ENCODE data around the gene PRPH2.
"Not testable (repeated sequence)": the region's sequence is repeated elsewhere in the genome, so short reads cannot be mapped to it uniquely, and the experiment has no call there.

Gene PRPH2

GRCh38 chr6:42696526-42697267 lies 25.7 kb downstream of the PRPH2 start:
- no peak for DNase-seq

DNA sequence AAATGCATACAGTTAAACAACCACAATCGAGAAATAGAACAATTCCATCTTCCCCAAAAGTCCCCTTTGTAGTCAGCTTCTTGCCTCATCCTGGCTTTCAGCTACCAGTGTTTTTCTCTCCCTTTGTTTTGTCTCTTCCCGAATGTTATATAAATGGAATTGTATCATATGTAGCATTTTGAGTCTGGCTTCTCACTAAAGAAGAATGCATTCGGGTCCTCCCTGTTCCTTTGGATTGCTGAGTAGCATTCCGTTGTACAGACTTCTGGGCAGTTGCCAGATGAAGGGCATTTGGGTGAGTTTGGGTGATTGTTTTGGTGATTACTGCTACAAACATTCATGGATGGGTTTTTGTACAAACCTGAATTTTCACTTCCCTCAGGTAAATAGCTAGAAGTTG lies 27.8 kb downstream of the PRPH2 start:
- no peak for DNase-seq

GRCh38 chr6:42693725-42694323 lies 28.6 kb downstream of the PRPH2 start:
- no peak for DNase-seq

DNA sequence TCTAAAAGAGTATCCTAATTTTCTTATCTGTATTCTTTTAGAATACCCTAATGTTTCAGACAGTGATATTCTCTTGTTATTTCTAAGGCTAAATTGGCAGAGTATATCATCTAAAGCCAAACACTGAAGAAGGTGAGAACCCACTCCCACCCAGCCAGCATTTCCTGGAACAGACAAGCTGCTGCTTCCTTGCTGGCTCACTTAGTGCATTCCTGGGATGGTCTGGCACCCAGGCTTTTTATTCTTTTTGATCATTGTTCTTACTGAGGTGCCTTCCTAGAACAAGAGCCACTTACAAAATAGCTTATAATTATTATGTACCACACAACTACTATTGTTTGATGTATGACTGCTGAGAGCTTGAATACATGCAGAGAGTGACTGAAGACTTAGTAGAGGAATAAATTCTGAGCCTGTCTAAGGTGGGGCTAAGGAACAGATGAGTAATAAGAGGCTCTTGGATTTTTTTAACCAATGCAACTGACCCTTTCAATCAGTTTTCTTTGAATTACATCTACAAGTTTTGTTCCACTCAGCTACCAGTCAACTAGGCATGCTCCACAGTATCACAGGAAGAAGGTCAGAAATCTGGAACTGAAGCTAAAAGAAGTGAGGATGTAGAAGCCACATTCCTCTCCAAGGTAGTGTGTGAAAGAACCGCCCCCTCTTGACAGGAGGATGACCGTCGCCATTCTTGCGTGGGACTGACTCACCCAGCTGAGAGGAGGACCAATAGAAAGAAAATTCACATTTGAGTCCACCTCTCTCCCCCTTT lies 30.1 kb downstream of the PRPH2 start:
- no peak for DNase-seq

- no peak for DNase-seq
Observed at GRCh38 chr6:42690872-42691271, 31.5 kb downstream of the PRPH2 start.

DNA sequence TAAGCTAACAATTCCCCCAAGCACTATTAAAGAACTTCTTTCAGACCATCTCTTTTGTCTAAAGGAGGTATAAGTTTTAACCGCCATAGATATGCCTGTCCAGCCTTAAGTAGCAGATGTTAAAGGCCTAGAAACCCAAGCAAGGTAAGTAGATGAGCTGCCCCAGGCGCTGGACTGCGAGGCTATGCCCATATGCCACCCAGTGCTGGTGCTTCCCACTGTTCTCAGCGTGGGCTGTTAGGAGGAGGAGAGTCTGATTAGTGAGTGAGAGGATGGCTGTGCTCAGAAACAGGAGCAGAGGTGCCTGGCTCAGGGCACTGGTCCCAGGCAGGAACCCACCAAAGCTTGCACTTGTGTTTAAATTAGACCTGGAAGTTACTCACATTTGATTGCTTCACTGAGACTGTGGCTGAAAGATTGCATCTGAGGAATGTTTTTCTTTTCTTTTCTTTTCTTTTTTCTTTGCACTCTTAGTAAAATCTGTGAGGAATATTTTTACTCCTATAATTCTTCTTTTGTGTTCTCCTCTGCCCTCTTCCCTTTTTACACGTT lies 32.2 kb downstream of the PRPH2 start:
- no peak for DNase-seq

- DNase-seq = no peak
Observed at GRCh38 chr6:42689371-42689770, 33.0 kb downstream of the PRPH2 start.

DNA sequence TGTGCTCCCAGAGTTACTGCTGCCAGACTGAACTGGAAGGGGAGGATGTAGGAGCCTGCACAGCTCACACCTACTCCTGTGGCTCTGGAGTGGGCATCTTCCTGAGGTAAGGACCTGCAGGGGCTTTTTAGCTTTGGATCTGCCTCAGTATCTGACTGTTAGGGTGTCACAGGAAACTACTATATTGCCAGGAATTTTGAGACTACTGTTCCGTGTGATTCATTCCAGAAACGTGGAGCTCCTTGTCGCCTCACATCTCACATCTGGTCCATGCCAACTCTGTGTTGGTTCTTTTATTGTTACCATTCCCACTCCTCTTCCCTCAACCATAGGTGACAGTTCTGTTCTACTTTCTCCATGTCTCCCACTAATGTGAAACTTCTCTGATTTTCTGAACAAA lies 34.1 kb downstream of the PRPH2 start:
- DNase-seq = no peak

DNA sequence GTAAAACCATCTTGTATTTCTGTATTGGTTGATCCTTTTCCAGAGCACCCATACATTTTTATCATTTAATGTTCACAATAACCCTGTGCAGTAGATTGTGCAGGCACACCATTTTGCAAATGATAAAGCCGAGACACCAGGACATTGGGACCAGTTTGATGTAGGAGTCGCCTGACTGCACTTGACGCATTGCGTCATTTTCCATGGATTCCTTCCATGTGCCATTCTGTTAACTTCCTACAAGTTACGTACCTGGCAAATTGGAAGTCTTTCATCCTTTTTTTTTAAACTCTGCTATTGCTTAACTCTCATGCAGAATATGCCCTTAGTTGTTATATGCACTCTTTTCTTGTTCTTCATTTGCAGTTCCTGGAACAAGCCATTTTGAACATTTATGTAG lies 43.0 kb downstream of the PRPH2 start:
- no peak for DNase-seq

GRCh38 chr6:42674780-42675179 lies 47.6 kb downstream of the PRPH2 start:
- no peak for DNase-seq

DNA sequence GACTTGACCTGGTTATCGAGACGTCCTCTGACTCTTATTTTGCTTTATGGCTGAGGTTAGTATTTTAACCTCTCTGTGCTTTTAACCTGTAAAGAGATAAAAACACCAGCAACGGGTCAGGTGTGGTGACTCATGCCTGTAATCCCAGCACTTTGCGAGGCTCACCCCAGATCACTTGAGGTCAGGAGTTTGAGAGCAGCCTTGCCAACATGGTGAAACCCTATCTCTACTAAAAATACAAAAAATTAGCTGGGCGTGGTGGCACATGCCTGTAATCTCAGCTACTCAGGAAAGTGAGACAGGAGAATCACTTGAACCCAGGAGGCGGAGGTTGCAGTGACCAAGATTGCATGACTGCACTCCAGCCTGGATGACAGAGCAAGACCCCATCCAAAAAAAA lies 48.0 kb downstream of the PRPH2 start:
- not testable (repeated sequence) for DNase-seq

DNA sequence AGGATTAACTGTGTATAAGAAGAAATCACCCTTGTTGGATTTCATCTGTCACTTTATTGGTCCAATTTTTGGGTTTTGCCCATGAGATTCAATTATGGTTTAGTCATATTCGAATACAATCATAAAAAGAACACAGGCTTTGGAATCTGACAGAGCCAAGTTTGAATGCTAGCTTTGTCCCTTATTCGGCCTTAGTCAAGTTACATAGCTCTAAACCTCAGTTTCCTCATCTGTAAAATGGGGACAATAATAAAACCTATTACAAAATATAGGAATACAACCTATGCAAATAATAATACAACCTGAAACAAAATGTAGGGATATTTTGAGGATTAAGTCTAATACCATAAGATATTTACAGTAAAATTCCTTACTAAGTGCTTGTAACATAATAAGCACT lies 57.7 kb downstream of the PRPH2 start:
- no peak for DNase-seq

GRCh38 chr6:42661540-42662153 lies 60.8 kb downstream of the PRPH2 start:
- DNase-seq = peak; percentile 56

- DNase-seq = no peak
Observed at GRCh38 chr6:42659806-42660205, 62.6 kb downstream of the PRPH2 start.

GRCh38 chr6:42653851-42654250 lies 68.5 kb downstream of the PRPH2 start:
- DNase-seq = no peak

DNA sequence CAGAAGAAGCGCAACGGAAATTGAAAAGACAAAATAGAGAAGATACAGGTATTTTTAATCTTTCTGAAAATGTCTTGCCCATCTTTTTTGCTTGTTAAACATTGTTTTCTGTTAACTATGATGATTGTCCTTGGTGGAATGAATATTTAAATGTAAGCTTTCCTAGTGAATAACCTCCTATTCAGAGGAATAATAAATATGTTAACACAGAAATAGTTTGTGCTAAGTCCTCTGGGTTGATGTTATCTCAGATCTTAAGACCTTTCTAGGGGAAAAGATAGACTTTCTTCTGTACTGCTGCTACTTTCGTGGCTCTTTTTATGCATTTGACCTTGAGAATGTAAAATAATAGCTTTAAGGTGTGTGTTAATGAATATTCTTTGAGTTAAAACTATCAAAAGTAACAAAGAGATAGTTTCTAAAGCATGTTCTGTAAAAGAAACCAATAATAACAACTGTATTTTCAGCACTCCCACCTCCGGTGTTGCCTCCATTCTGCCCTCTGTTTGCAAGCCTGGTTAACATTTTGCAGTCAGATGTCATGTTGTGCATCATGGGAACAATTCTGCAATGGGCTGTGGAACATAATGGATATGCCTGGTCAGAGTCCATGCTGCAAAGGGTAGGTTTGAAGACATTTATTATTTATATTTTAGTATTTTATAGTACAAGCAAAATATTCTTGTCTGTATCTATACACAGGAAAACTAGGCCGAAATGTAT lies 70.2 kb downstream of the PRPH2 start:
- DNase-seq = no peak
